H9 (cell line): ENCODE measurements around the gene PIEZO2. TPM values are rescaled to one million over a fixed set of nuclear protein-coding genes. Genes with fewer than 3 reads are reported as not detected.

ENCODE experiments used
- DNase-seq: peaks from one replicate; pipeline ENCODE4 v3.0.0-alpha.2; 2017
- H2AFZ ChIP-seq: one replicate; pipeline ENCODE4 v1.6.1; 2013; ENCODE audit warnings: mild to moderate bottlenecking, low read length, control low read depth, moderate library complexity
- H2AK5ac ChIP-seq: 2 replicates; pipeline ENCODE4 v1.6.1; 2013; ENCODE audit warnings: low read length, control low read depth, mixed read lengths; ENCODE audit not compliant: insufficient read length
- H2BK120ac ChIP-seq: one replicate; pipeline ENCODE4 v1.6.1; 2013; ENCODE audit warnings: low read depth, mild to moderate bottlenecking, low read length, control low read depth, inconsistent platforms; ENCODE audit not compliant: poor library complexity, severe bottlenecking
- H2BK12ac ChIP-seq: 2 replicates; pipeline ENCODE4 v1.6.1; 2013; ENCODE audit warnings: low read length, control low read depth, mixed read lengths, low read depth; ENCODE audit not compliant: insufficient read length
- H2BK15ac ChIP-seq: 2 replicates; pipeline ENCODE4 v1.6.1; 2013; ENCODE audit warnings: low read depth, low read length, control low read depth
- H2BK20ac ChIP-seq: one replicate; pipeline ENCODE4 v1.6.1; 2013; ENCODE audit warnings: low read depth, mild to moderate bottlenecking, low read length, control low read depth, inconsistent platforms; ENCODE audit not compliant: poor library complexity, severe bottlenecking
- H2BK5ac ChIP-seq: 2 replicates; pipeline ENCODE4 v1.6.1; 2013; ENCODE audit warnings: low read length, control low read depth, mixed read lengths; ENCODE audit not compliant: insufficient read length
- H3K14ac ChIP-seq: 2 replicates; pipeline ENCODE4 v1.6.1; 2013; ENCODE audit warnings: low read length, control low read depth; ENCODE audit not compliant: insufficient read depth
- H3K18ac ChIP-seq: 2 replicates; pipeline ENCODE4 v1.6.1; 2013; ENCODE audit warnings: low read depth, mild to moderate bottlenecking, mixed read lengths, low read length, control low read depth; ENCODE audit not compliant: insufficient read length
- H3K23ac ChIP-seq: 2 replicates; pipeline ENCODE4 v1.6.1; 2013; ENCODE audit warnings: low read length, control low read depth, mixed read lengths, low read depth; ENCODE audit not compliant: insufficient read length
- H3K23me2 ChIP-seq: 2 replicates; pipeline ENCODE4 v1.6.1; 2013; ENCODE audit warnings: low read depth, mild to moderate bottlenecking, mixed read lengths, low read length, control low read depth; ENCODE audit not compliant: insufficient read length, poor library complexity, severe bottlenecking
- H3K27ac ChIP-seq: 2 replicates; pipeline ENCODE4 v1.5.1; 2013; ENCODE audit warnings: low read length, control low read depth, mixed read lengths, low read depth; ENCODE audit not compliant: insufficient read length
- H3K27me3 ChIP-seq: 2 replicates; pipeline ENCODE4 v1.6.1; 2013; ENCODE audit warnings: low read length, control low read depth, inconsistent platforms; ENCODE audit not compliant: insufficient read depth
- H3K4ac ChIP-seq: 2 replicates; pipeline ENCODE4 v1.6.1; 2013; ENCODE audit warnings: low read depth, mild to moderate bottlenecking, control low read depth, inconsistent platforms, low read length, moderate library complexity
- H3K4me1 ChIP-seq: 2 replicates; pipeline ENCODE4 v1.6.1; 2013; ENCODE audit warnings: low read length, control low read depth, inconsistent platforms; ENCODE audit not compliant: insufficient read depth
- H3K4me2 ChIP-seq: 2 replicates; pipeline ENCODE4 v1.6.1; 2013; ENCODE audit warnings: low read length, control low read depth, mixed read lengths; ENCODE audit not compliant: insufficient read length, insufficient read depth
- H3K56ac ChIP-seq: 2 replicates; pipeline ENCODE4 v1.6.1; 2013; ENCODE audit warnings: low read depth, mild to moderate bottlenecking, mixed read lengths, low read length, control low read depth; ENCODE audit not compliant: insufficient read length
- H3K79me1 ChIP-seq: 2 replicates; pipeline ENCODE4 v1.6.1; 2013; ENCODE audit warnings: low read depth, mild to moderate bottlenecking, moderate library complexity, low read length, control low read depth, inconsistent platforms; ENCODE audit not compliant: insufficient read depth, poor library complexity, severe bottlenecking
- H3K79me2 ChIP-seq: 2 replicates; pipeline ENCODE4 v1.6.1; 2013; ENCODE audit warnings: low read length, control low read depth, inconsistent platforms; ENCODE audit not compliant: insufficient read depth
- H3K9ac ChIP-seq: 2 replicates; pipeline ENCODE4 v1.6.1; 2013; ENCODE audit warnings: low read length, control low read depth, mixed read lengths; ENCODE audit not compliant: insufficient read length; ENCODE audit errors: extremely low read depth
- H3K9me3 ChIP-seq: one replicate; pipeline ENCODE4 v1.6.1; 2013; ENCODE audit warnings: low read depth, low read length, inconsistent platforms; ENCODE audit not compliant: control insufficient read depth
- H3T11ph ChIP-seq: one replicate; pipeline ENCODE4 v1.6.1; 2013; ENCODE audit warnings: mild to moderate bottlenecking, low read length, control low read depth, inconsistent platforms
- H4K20me1 ChIP-seq: one replicate; pipeline ENCODE4 v1.6.1; 2013; ENCODE audit not compliant: control insufficient read depth, insufficient read length, insufficient read depth
- H4K5ac ChIP-seq: 2 replicates; pipeline ENCODE4 v1.6.1; 2013; ENCODE audit warnings: low read depth, mild to moderate bottlenecking, mixed read lengths, low read length, control low read depth; ENCODE audit not compliant: insufficient read length
- H4K8ac ChIP-seq: replicated peaks from 2 replicates; pipeline ENCODE4 v1.6.1; 2013; ENCODE audit warnings: low read length, control low read depth, mixed read lengths, low read depth; ENCODE audit not compliant: insufficient read length
- H4K91ac ChIP-seq: 2 replicates; pipeline ENCODE4 v1.6.1; 2013; ENCODE audit warnings: low read depth, mild to moderate bottlenecking, moderate library complexity, mixed read lengths, low read length, control low read depth; ENCODE audit not compliant: insufficient read length
- H3K27ac Mint-ChIP-seq, 3 experiments: 2 replicates in 2 of 3; 3 replicates in 1 of 3; pipeline ENCODE4 v1.8.0; 2020 to 2021; ENCODE audit warnings: mixed read lengths in 3 of 3, mild to moderate bottlenecking in 1 of 3, moderate library complexity in 1 of 3
- H3K27me3 Mint-ChIP-seq: 2 replicates; pipeline ENCODE4 v1.8.0; 2021; ENCODE audit warnings: low read depth, mild to moderate bottlenecking, moderate library complexity, mixed read lengths
- H3K36me3 Mint-ChIP-seq, 3 experiments: 2 replicates in 2 of 3; 3 replicates in 1 of 3; pipeline ENCODE4 v1.8.0; 2020 to 2021; ENCODE audit warnings: low read depth in 3 of 3, mixed read lengths in 3 of 3; ENCODE audit not compliant: insufficient read depth in 1 of 3
- H3K4me1 Mint-ChIP-seq, 2 experiments: 2 replicates each; pipeline ENCODE4 v1.8.0; 2020; ENCODE audit warnings: mixed read lengths in 2 of 2
- H3K4me3 Mint-ChIP-seq, 2 experiments: 2 replicates in 1 of 2; 3 replicates in 1 of 2; pipeline ENCODE4 v1.8.0; 2020 to 2021; ENCODE audit warnings: mild to moderate bottlenecking in 2 of 2, mixed read lengths in 2 of 2, moderate library complexity in 1 of 2
- H3K9me3 Mint-ChIP-seq, 2 experiments: 2 replicates in 1 of 2; 3 replicates in 1 of 2; pipeline ENCODE4 v1.8.0; 2020; ENCODE audit warnings: mild to moderate bottlenecking in 2 of 2, mixed read lengths in 2 of 2, moderate library complexity in 1 of 2
- WGBS: extraction: QIAGEN DNeasy Blood & Tissue Kit; methylation state at CpG from one replicate; pipeline ENCODE4 v1.1.7; 2013; ENCODE audit warnings: missing lambda C conversion rate, low lambda C conversion rate, mixed read lengths; ENCODE audit not compliant: insufficient read length; ENCODE audit errors: extremely low coverage; 5-methylcytosine and 5-hydroxymethylcytosine counted together
- total RNA-seq: library from RNA; stranded (reverse); gene quantifications from 2 replicates; pipeline ENCODE4 v1.2.1, GENCODE V29; 2021
- TF ChIP-seq, protein P1 (sequence below): fragments of 200-600 bp; sonication (generic); conservative IDR thresholded peaks from 3 replicates; pipeline ENCODE4 v1.8.0; 2021; ENCODE audit warnings: antibody characterized with exemption, mild to moderate bottlenecking

The PIEZO2 gene
- total RNA-seq, 1 experiment from 2014 or later = 3.9 TPM

GRCh38 chr18:10899481-10899880 lies 249.9 kb downstream of the PIEZO2 start:
- no peak overlapping the region for H2AFZ ChIP-seq
- H2BK120ac ChIP-seq = no peak overlapping the region
- no peak overlapping the region for H2BK12ac ChIP-seq
- no CpG with 5 or more reads among the region's 1 CpG for WGBS
- no peak overlapping the region for H3K56ac ChIP-seq
- no peak overlapping the region for H4K8ac ChIP-seq
- H4K20me1 ChIP-seq = no peaks in the 10 kb centered on the region
- no peak overlapping the region for H3K27ac ChIP-seq
- Mint-ChIP-seq H3K4me1 (peaks cover 3 to 6% of the 10 kb centered on the region in 2 experiments; a peak in 2 of 4 replicates), H3K27ac (no peak overlapping the region), H3K27me3 (peaks cover 1% of the 10 kb centered on the region; the same call in 1 of the 2 replicates), H3K36me3 (peaks cover 0 to 4% (median 0%) of the 10 kb centered on the region in 3 experiments; a peak in 2 of 7 replicates), H3K9me3 (no peaks in the 10 kb centered on the region; a peak in 1 of 5 replicates), H3K4me3 (no peak overlapping the region)
- H3K18ac ChIP-seq = no peak overlapping the region
- no peak overlapping the region for H2BK20ac ChIP-seq
- no peaks in the 10 kb centered on the region for H3K79me1 ChIP-seq
- H3K14ac ChIP-seq = no peak overlapping the region
- H3K4ac ChIP-seq = no peak overlapping the region
- no peaks in the 10 kb centered on the region for H3K9me3 ChIP-seq
- H3T11ph ChIP-seq = no peak overlapping the region
- H4K5ac ChIP-seq = no peak overlapping the region
- DNase-seq = no peak
- no peak overlapping the region for H3K4me2 ChIP-seq
- no peak overlapping the region for H2AK5ac ChIP-seq
- H2BK15ac ChIP-seq = no peak overlapping the region
- no peaks in the 10 kb centered on the region for H3K23me2 ChIP-seq
- no peaks in the 10 kb centered on the region for H3K79me2 ChIP-seq
- H3K23ac ChIP-seq = no peak overlapping the region
- H3K27me3 ChIP-seq = no peaks in the 10 kb centered on the region
- TF ChIP-seq, protein P1, sequence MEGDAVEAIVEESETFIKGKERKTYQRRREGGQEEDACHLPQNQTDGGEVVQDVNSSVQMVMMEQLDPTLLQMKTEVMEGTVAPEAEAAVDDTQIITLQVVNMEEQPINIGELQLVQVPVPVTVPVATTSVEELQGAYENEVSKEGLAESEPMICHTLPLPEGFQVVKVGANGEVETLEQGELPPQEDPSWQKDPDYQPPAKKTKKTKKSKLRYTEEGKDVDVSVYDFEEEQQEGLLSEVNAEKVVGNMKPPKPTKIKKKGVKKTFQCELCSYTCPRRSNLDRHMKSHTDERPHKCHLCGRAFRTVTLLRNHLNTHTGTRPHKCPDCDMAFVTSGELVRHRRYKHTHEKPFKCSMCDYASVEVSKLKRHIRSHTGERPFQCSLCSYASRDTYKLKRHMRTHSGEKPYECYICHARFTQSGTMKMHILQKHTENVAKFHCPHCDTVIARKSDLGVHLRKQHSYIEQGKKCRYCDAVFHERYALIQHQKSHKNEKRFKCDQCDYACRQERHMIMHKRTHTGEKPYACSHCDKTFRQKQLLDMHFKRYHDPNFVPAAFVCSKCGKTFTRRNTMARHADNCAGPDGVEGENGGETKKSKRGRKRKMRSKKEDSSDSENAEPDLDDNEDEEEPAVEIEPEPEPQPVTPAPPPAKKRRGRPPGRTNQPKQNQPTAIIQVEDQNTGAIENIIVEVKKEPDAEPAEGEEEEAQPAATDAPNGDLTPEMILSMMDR = no peak
- no peak overlapping the region for H3K9ac ChIP-seq
- H3K4me1 ChIP-seq = no peaks in the 10 kb centered on the region; the same call in 1 of the 2 replicates
- H4K91ac ChIP-seq = no peak overlapping the region
- no peak overlapping the region for H2BK5ac ChIP-seq
